Testis (tissue), 2 donors: ENCODE results near the gene CDKAL1.

ENCODE experiments used
- POLR2A ChIP-seq: fragments of 450-650 bp; IDR thresholded peaks from one replicate; pipeline ENCODE4 v1.6.1; 2017; ENCODE audit warnings: antibody characterized with exemption, mild to moderate bottlenecking, moderate library complexity
- TF ChIP-seq, protein P1 (sequence below), 3 experiments: fragments of 450-650 bp in 2 of 3; fragments of 200-600 bp in 1 of 3; sonication (generic) in 1 of 3; IDR thresholded peaks; one replicate each; pipeline ENCODE4 v1.5.1; 2016 to 2019; ENCODE audit warnings: antibody characterized with exemption in 3 of 3, mild to moderate bottlenecking in 2 of 3, moderate library complexity in 1 of 3

DNA sequence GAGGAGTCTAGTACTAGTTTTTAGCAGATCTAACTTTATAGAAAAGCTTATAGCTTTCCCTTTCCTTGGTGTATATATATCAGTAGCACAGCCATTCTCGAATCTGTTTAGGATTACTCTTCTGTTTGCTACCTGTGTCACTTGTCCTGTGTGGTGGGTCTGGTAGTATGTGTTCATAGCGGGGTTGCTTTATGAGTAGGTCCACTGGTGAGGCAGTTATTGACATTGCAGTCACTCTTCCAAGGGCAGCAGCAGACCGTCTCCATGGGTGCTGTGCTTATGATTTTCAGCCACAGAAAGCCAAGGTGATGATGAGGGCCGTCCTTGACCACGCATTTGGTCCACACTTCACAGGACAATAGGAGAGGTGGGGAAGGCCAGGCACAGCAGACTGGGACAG is 171.5 kb downstream of the CDKAL1 start:
- TF ChIP-seq, protein P1, sequence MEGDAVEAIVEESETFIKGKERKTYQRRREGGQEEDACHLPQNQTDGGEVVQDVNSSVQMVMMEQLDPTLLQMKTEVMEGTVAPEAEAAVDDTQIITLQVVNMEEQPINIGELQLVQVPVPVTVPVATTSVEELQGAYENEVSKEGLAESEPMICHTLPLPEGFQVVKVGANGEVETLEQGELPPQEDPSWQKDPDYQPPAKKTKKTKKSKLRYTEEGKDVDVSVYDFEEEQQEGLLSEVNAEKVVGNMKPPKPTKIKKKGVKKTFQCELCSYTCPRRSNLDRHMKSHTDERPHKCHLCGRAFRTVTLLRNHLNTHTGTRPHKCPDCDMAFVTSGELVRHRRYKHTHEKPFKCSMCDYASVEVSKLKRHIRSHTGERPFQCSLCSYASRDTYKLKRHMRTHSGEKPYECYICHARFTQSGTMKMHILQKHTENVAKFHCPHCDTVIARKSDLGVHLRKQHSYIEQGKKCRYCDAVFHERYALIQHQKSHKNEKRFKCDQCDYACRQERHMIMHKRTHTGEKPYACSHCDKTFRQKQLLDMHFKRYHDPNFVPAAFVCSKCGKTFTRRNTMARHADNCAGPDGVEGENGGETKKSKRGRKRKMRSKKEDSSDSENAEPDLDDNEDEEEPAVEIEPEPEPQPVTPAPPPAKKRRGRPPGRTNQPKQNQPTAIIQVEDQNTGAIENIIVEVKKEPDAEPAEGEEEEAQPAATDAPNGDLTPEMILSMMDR (IDR thresholded peaks at IDR 0.05): no peak
- TF ChIP-seq POLR2A: no peak
